GM19372 (cell line): ENCODE data around the gene DIS3L2.

Experiments used
- ATAC-seq: cut with Tn5 transposase; IDR thresholded peaks from one replicate; pipeline ENCODE4 v1.9.1; 2021; ENCODE audit warnings: mild to moderate bottlenecking, low read depth, moderate library complexity; ENCODE audit not compliant: unreplicated experiment

Gene DIS3L2

DNA sequence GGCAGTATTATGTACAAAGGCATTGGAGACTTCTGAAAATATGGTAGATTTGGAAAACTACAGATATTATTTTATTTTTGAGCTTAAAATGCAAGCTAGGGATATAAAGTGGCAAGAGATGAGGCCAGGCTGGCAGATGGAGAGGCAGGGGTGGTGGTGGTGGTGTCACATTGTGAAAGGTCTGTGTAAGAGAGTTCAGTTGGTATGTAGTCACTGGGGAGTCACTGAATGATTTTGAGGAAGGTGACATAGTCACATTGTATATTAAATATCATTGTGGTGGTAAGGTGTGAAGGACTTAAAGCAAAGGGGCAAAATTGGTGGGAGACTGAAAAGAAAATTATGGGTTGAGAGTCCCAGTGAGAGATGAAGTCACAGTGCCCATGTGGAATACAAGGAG lies 82.5 kb downstream of the DIS3L2 start:
- no peak for ATAC-seq

DNA sequence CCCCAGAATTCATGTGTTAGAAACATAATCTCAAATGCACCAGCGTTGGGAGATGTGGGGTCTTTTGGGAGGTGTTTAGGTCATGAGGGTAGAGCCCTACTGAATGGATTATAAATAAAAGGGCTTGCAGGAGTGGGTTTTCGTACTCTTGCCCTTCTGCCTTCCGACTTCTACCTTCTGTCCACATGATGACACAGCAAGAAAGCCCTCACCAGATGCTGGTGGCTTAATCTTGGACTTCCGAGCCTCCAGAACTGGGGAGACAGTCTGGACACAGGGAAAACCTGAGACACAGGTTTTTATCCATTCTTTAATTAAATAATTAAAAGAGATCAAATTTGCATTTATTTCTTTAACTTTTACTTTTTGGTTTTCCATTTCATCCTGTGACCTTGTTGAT lies 87.8 kb downstream of the DIS3L2 start:
- ATAC-seq = no peak

DNA sequence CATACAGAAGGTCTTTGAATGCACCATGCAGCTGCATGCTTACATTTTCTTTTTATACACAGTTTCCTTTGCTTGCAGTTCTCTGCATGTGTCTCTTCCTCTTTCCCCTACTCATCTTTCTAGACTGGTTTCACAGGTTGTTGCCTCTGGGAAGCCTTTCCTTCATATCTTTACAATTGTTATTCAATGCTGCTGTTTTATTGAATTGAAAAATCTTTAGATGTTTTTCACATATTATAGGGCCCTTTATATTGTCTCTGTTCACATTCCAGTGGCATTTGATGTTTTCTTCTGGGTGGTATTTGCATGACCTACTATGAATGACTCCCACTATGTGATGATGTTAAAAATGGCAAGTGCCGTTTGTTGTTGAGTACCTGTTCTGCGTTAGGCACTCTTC lies 91.1 kb downstream of the DIS3L2 start:
- no peak for ATAC-seq

DNA sequence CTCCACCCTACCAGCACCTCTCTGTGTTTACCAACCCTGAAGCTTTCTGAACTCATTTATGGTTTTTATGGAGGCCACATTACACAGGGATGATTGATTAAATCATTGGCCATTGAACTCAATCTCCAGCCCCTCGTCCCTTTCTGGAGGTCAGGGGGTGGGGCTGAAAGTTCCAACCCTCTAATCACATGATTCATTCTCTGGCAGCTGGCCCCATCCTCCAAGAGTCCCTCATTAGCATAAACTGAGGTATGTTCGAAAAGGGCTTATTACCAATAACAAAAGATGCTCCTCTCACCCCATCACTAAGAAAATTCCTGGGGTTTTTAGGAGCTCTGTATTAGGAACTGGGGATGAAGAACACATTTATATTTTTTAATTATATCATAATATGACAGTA lies 92.3 kb downstream of the DIS3L2 start:
- no peak for ATAC-seq

DNA sequence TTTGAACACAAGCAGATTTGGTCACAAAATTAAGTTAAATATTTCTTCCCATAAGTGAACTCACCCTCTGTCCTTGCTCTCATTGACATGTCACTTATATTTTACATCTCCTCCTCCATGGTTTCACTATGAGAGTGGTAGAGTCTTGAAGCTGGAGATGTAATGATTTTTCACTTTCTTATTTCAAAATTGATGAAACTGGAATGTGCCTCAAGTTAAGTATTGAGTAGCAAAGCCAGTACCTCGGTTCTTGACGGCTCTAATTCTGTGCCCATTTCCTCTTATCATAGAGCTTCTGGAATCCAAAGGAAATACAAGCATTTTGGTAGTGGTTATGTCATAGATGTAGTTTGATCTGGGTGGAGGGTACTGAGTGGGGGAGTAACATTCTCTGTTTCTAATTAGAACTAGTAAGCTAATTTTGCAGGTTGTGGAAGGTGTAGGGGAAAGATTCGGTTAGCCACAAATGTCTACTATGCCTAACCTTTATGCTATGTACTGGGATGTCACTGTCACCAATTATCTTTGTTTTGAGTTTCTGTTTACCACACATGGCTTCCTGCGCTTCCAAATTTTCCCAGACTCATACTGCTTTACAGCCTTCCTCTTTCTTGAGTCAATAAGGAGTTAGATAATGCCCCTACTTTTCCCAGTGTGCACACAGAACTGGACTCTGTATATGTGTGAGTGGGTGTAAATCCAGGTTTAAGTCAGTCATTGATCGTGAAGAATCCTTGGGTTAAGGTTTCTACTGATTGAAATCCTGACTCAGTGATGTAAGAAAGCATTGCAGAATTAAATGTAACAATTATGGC lies 96.8 kb downstream of the DIS3L2 start:
- ATAC-seq = no peak

DNA sequence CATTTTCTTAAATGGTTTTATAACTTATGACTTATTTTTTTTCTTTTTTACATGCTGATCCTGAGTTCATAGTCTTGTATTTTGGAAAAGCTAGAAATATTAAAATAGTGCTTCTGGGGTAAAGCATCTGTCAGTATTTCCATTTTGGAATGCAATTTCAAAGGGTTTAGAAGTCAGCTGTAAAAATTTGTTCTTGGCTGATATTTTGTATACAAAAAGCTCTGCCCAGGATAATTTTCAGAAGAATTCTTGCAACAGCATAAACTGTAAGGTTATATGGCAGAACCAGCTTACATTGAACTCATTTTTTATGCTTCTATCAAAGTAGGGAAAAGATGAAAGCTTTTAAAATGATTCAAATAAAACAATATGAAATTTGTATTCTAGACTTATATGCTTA lies 97.4 kb downstream of the DIS3L2 start:
- ATAC-seq = no peak

DNA sequence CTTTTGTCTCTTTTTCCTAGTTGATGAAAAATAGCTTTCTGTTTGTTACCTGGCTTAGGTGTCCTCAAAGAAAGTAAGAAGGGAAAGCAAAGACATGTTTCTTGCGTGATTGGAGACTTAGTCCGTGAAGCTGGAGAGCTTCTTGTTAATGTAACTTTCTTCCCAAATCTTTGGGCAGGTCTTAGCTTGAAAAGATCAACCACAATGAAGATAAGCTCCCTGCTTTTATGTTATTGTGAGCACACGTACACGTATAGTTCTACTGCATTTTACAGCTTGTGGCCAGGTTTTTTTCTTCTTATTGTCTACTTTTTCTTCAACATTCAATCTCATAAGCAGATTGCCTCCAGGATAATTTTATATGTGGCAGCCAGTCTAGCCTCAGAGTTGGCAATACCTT lies 99.8 kb downstream of the DIS3L2 start:
- ATAC-seq = no peak

DNA sequence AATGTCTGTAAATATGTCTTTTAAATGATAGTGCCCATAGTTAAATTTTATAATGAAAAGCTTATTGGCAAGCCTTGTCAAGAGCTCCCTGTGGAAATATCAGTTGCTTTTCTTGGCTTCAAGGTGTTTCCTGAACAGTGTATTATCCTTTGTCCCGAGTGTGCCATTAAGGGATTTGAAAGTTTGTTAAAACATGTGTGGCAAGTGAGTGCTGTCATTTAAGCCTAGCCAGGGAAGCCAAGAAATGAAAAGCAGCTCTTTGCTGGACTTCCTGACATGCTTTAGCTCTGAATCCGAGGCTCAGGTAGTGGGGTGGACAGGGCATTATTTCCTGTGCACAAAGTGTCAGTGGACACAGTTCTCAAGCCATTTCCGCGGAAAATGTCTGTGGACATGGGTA lies 111.5 kb downstream of the DIS3L2 start:
- ATAC-seq = no peak

DNA sequence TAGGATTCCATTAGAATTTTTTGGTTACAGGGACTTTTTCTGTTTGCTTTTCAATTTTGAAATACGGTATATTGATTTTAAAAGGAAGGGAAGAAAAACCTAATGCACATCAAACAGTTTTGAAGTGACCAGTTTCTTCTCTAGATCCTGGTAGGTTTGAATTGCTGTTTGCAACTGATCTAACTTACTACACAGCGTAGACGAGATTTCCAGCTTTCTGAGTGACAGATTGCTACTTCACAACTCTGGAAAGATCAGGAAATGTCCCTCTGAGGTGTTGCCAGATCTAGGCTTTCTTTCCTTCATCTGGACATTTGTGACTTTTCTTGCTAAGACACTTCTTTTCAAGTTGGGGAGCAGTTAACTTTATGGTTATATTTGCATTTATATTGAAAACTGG lies 112.2 kb downstream of the DIS3L2 start:
- ATAC-seq = no peak

DNA sequence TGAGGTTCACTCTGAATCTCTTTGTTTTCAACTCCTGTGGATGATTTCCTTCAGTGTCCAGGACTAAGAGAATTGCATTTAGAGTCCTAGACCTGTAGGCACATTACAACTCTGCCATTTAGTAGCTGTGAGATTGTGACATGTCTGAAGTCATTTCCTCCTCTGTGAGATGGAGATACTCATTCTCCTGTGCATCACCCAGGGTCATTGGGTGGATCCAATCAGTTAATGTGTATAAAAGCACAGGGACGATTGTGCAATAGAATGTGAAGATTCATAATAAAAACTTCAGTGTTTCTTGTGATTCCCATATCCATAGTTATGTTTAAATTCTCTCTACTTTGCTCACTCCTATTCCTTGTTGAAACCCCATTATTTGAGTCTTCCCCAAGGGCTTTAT lies 113.6 kb downstream of the DIS3L2 start:
- ATAC-seq = no peak

DNA sequence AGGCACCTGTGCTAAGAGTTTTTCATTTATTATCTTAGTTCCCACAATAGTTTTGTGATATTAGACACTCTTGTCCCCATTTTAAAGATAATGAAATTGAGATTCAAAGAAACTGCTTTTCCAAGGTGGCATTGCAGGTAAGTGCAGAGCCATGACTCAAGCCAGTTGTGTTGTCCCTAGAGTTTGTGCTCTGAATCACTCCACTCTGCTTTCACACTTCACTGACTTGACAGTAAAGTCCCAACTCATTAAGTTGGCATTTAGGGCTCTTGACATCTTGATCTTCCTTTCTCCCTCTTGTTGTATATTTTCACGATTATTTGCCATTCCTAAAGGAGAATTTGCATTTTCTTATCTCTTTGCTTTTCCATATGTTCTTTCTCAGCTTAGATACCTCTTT lies 114.3 kb downstream of the DIS3L2 start:
- no peak for ATAC-seq

DNA sequence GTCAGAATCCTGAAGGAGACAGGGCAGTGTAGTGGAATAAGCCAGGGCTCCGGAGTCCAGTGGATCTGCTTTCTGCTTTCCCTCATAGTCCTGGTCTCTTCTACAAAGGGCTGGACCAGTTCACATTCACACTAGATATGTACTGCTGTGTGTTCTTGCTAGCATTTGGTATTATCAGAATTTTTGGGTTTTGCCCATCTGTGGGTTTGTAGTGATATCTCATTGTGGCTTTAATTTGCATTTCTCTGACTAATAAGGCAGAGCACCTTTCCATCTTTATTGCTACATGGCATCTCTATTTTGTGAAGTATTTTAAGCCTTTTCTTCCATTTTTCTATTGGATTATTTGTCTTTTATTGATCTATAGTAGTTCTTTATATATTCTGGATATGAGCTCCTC lies 114.8 kb downstream of the DIS3L2 start:
- no peak for ATAC-seq

DNA sequence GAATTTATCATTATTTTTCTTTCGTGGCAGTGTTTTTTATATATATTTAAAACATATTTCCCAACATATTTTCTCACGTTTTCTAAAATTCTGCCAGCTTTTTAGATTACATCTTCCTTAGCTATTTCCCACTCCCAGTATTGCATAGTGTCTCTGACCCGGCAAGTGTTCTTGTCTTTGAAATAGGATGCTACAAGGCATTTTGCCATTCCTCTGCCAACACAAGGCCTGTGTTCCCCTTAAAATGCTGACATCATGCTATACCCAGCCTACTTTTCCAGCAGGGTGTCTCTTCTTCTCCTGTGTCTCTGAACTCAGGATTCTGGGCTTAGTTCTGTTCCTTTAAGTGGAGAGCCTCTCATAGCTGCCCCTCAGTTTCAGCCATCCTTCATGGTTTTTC lies 115.2 kb downstream of the DIS3L2 start:
- ATAC-seq = no peak

DNA sequence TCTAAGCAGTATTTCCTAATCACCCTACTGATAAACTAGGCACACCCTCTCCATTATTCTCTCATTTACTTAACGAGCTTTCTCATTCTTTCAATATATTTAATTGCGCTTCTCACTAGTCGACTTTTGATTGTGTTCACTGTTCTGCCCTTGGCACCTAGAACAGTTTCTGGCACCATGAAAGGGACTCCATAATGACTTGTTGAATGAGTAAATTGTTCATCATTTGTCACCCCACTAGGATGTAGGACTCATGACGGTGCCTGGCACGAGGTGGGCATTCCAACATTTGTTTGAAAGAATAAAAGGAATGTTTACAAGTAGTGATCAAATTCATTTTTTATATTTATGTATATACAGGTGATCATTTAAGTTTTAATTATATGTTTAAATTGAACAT lies 123.7 kb downstream of the DIS3L2 start:
- no peak for ATAC-seq

DNA sequence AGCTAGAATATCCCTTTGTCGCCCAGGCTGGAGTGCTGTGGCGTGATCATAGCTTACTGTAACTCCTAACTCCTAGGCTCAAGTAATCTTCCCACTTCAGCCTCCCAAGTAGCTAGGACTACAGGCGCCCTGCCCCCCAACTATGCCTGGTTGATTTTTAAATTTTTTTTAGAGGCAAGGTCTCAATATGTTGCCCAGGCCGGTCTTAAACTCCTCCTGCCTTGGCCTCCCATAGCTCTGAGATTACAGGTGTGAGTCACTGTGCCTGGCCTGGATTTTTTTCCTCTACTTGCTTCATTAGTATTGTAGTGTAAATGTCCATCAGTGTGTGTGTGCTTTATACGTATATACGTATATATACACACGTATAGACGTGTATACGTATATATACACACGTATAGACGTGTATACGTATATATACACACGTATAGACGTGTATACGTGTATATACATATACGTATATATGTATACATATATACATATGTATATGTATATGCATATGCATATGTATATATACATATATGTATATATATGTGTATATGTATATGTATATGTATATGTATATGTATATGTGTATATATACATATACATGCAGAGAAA lies 124.4 kb downstream of the DIS3L2 start:
- ATAC-seq = no peak

DNA sequence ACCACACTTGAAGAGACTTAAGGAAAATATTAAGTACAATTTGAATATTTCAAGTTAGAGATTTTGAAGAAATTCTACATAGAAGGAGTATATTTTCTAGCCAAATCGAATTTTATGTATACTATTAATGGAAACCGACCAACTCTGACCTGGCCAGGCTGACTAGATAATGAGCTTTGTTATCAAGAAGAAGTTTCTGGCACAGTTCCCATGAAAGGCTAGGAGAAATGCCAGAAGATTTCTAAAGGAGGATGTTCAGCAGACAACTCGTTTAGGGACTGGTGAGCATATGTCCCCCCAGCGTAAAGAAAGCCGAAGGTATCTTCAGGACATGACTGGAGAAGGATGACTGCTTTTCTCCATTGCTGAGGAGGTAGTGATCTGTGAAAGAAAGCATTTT lies 127.3 kb downstream of the DIS3L2 start:
- ATAC-seq = no peak

DNA sequence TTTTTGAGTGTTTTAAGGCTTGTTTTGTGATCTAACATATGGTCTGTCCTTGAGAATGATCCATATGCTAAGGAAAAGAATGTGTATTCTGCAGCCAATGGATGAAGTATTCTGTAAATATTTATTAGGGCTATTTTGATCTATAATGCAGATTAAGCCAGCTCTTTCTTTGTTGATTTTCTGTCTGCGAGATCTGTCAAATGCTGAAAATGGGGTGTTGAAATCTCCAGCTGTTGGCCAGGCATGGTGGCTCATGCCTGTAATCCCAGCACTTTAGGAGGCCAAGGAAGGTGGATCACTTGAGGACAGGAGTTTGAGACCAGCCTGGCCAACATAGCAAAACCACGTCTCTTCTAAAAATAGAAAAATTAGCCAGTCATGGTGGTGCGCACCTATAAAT lies 132.7 kb downstream of the DIS3L2 start:
- ATAC-seq = no peak

DNA sequence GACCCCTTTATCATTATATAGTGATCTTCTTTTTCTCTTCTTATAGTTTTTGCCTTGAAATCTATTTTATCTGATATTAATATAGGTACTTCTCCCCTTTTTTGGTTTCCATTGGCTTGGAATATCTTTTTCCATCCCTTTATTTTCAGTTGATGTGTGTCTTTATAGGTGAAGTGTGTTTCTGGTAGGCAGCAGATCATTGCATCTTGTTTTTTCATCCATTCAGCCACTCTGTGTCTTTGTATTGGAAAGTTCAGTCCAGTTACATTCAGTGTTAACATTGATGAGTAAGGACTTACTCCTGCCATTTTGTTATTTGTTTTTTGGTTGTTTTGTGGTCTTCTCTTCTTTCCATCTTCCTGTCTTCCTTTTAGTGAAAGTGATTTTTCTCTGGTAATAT lies 133.4 kb downstream of the DIS3L2 start:
- ATAC-seq = no peak

DNA sequence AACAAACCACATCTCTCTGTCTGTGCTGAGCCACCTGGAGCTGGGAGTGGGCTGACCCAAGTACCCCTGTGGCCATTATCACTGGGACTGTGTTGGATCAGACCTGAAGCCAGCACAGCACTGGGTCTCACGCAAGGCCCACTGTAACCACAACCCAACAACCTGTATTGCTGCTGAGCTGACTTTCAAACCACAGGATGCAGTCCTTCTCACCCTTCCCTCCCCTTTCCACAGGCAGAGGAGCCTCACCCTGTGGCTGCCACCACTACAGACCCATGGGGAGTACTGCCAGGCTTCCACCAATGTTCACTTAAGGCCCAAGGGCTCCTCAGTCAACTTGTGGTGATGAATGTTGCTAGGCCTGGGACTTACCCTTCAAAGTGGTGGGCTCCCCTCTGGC lies 135.7 kb downstream of the DIS3L2 start:
- no peak for ATAC-seq

DNA sequence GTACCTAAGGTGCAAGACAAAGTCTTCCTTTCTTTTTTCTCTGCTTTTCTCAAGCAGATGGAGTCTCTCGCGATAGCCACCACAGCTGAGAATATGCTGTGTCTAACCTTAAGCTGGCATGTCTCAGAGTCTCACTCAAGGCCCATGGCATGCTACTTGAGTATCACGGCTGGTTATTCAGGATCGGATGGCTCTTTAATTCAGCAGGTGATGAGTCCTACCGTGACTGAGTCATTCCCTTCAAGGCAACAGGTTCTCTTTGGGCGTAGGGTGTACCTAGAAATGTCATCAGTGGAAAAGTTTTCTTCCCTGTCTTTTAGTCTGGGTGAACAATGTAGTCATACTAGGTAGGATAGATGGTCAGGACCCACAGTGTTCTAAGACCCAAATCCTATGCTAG lies 136.2 kb downstream of the DIS3L2 start:
- ATAC-seq = no peak

DNA sequence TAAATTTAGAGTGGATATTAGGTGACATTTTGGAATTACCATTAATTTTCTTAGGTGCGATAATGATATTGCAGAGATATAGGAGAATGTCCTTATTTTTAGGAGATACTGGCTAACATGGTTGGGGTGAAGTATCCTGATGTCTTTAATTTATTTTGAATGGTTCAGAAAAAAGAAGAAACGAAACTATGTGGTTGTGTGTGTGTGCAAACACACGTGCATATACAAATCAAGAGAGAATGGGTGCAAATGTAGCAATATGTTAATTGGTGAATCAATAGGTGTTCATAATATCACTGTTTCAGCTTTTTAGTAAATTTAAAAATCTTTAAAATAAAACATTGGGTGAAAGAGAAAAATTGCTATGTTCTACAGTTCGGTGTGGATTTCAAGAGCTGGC lies 140.9 kb downstream of the DIS3L2 start:
- ATAC-seq = no peak

DNA sequence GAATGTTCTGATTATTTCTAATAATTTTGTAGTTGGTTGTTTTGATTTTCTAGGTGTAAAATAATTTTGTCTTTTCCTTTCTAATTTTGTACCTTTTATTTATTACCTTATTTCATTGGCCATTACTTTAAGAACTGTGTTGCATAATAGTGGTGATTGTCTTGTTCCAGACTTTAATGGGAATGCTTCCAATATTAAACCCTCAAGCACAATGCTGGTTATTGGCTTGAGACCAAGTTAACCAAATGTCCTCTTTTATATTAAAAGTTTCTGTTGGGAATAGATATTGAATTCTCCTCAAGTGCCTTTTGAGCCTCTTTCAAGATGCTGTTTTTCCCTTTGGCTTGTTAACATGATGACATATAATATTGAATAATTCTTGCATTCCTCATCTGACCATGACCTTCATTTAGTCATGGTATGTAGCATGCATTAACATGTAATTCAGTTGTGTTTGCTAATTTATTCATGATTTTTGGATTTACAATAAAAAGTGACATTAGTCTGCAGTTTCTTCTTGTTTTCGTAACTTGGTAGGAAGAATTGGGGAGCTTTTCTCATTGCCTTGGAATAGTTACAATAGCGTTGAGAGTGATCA lies 141.7 kb downstream of the DIS3L2 start:
- no peak for ATAC-seq
